ENCODE data around the gene CHST11. TPM values are rescaled to one million over a fixed set of nuclear protein-coding genes. Genes with fewer than 3 reads are reported as not detected.

The CHST11 gene
- total RNA-seq, 1 donor from 2014 or later, result 7.7 TPM

GRCh38 chr12:104593482-104593881 is 136.7 kb downstream of the CHST11 start:
- Mint-ChIP-seq H3K36me3 (no peaks in the 10 kb centered on the region), H3K27ac (no peak overlapping the region), H3K9me3 (peaks cover 5% of the 10 kb centered on the region), H3K4me3 (no peak overlapping the region), H3K4me1 (peaks cover 25% of the 10 kb centered on the region), H3K27me3 (ENCODE audit: insufficient read depth, low read depth) (peaks cover 10% of the 10 kb centered on the region)
- Histone ChIP-seq H3K36me3 (no peaks in the 10 kb centered on the region), H3K4me2 (no peak overlapping the region), H3K9ac (no peak overlapping the region), H4K20me1 (ENCODE audit: low read depth) (no peaks in the 10 kb centered on the region), H3F3A (ENCODE audit: low read depth) (no peaks in the 10 kb centered on the region), H3K79me2 (ENCODE audit: low read depth) (no peaks in the 10 kb centered on the region), H3K4me3 (no peak overlapping the region), H3K27me3 (no peaks in the 10 kb centered on the region), H3K9me3 (ENCODE audit: low read depth) (no peaks in the 10 kb centered on the region), H3K27ac (no peak overlapping the region), H2AFZ (replicated peaks) (no peak overlapping the region), H3K4me1 (peaks cover 8% of the 10 kb centered on the region)
- no peak for TF ChIP-seq CTCF (IDR thresholded peaks at IDR 0.05)
- no peak for TF ChIP-seq EZH2 (IDR thresholded peaks at IDR 0.05)
- TF ChIP-seq EZH2phosphoT487 (IDR thresholded peaks at IDR 0.05), result no peak
- no peak for DNase-seq (ENCODE audit: low spot score)

GRCh38 chr12:104596134-104596799 is 139.5 kb downstream of the CHST11 start:
- DNase-seq (ENCODE audit: low spot score), result no peak

GRCh38 chr12:104596898-104597843 is 140.4 kb downstream of the CHST11 start:
- peaks cover 54% of the 10 kb centered on the region for H3K4me1 Mint-ChIP-seq
- no peaks in the 10 kb centered on the region for H3K27me3 ChIP-seq
- no peak overlapping the region for H3K4me2 ChIP-seq
- H3F3A ChIP-seq (ENCODE audit: low read depth), result peaks cover 4% of the 10 kb centered on the region
- no peak overlapping the region for H3K27ac Mint-ChIP-seq
- no peak overlapping the region for H3K9ac ChIP-seq
- TF ChIP-seq EZH2 (IDR thresholded peaks at IDR 0.05) (no peak), EZH2phosphoT487 (IDR thresholded peaks at IDR 0.05) (no peak), CTCF (IDR thresholded peaks at IDR 0.05) (no peak)
- no peaks in the 10 kb centered on the region for H3K79me2 ChIP-seq (ENCODE audit: low read depth)
- no peaks in the 10 kb centered on the region for H3K9me3 ChIP-seq (ENCODE audit: low read depth)
- no peak overlapping the region for H3K27ac ChIP-seq
- peaks cover 6% of the 10 kb centered on the region for H3K27me3 Mint-ChIP-seq (ENCODE audit: insufficient read depth, low read depth)
- H3K36me3 Mint-ChIP-seq, result peaks cover 3% of the 10 kb centered on the region
- no peaks in the 10 kb centered on the region for H3K9me3 Mint-ChIP-seq
- H3K4me3 Mint-ChIP-seq, result no peak overlapping the region
- DNase-seq (ENCODE audit: low spot score), result peak; percentile 20
- no peaks in the 10 kb centered on the region for H4K20me1 ChIP-seq (ENCODE audit: low read depth)
- no peaks in the 10 kb centered on the region for H3K36me3 ChIP-seq
- peaks cover 15% of the 10 kb centered on the region for H3K4me1 ChIP-seq
- no peak overlapping the region for H2AFZ ChIP-seq (replicated peaks)
- H3K4me3 ChIP-seq, result no peak overlapping the region

More at GRCh38 chr12:104596134-104596799, 139.5 kb downstream of the CHST11 start:
- Mint-ChIP-seq H3K4me3 (no peak overlapping the region), H3K4me1 (peaks cover 46% of the 10 kb centered on the region), H3K27me3 (ENCODE audit: insufficient read depth, low read depth) (peaks cover 6% of the 10 kb centered on the region), H3K27ac (no peak overlapping the region), H3K9me3 (no peaks in the 10 kb centered on the region), H3K36me3 (no peaks in the 10 kb centered on the region)
- no peak overlapping the region for H3K4me2 ChIP-seq
- no peak overlapping the region for H2AFZ ChIP-seq (replicated peaks)
- TF ChIP-seq EZH2 (IDR thresholded peaks at IDR 0.05), result no peak
- TF ChIP-seq EZH2phosphoT487 (IDR thresholded peaks at IDR 0.05), result no peak
- TF ChIP-seq CTCF (IDR thresholded peaks at IDR 0.05), result no peak
- H3K9me3 ChIP-seq (ENCODE audit: low read depth), result no peaks in the 10 kb centered on the region
- H4K20me1 ChIP-seq (ENCODE audit: low read depth), result no peaks in the 10 kb centered on the region
- no peaks in the 10 kb centered on the region for H3K27me3 ChIP-seq
- H3F3A ChIP-seq (ENCODE audit: low read depth), result peaks cover 2% of the 10 kb centered on the region
- peaks cover 10% of the 10 kb centered on the region for H3K4me1 ChIP-seq
- H3K9ac ChIP-seq, result no peak overlapping the region
- no peak overlapping the region for H3K27ac ChIP-seq
- no peak overlapping the region for H3K4me3 ChIP-seq
- no peaks in the 10 kb centered on the region for H3K36me3 ChIP-seq
- H3K79me2 ChIP-seq (ENCODE audit: low read depth), result no peaks in the 10 kb centered on the region

Data from neural progenitor cell (in vitro differentiated cells).